Keratinocyte (primary cell): Measurements from ENCODE around the gene COA8.

ENCODE experiments used
- CTCF ChIP-seq, 3 experiments: IDR thresholded peaks in 1 of 3; conservative IDR thresholded peaks in 1 of 3; optimal IDR thresholded peaks in 1 of 3; 2 replicates in 2 of 3; 3 replicates in 1 of 3; pipeline versions ENCODE3 to v1.5.1; 2011; ENCODE audit warnings: low read length in 3 of 3, mild to moderate bottlenecking in 3 of 3, moderate library complexity in 2 of 3, control low read depth in 1 of 3, inconsistent platforms in 1 of 3; ENCODE audit not compliant: insufficient read depth in 2 of 3; ENCODE audit errors: extremely low read depth in 1 of 3
- EZH2 ChIP-seq: IDR thresholded peaks from one replicate; pipeline ENCODE4 v1.6.1; 2012; ENCODE audit warnings: inconsistent platforms, mild to moderate bottlenecking, low read length, moderate library complexity

DNA sequence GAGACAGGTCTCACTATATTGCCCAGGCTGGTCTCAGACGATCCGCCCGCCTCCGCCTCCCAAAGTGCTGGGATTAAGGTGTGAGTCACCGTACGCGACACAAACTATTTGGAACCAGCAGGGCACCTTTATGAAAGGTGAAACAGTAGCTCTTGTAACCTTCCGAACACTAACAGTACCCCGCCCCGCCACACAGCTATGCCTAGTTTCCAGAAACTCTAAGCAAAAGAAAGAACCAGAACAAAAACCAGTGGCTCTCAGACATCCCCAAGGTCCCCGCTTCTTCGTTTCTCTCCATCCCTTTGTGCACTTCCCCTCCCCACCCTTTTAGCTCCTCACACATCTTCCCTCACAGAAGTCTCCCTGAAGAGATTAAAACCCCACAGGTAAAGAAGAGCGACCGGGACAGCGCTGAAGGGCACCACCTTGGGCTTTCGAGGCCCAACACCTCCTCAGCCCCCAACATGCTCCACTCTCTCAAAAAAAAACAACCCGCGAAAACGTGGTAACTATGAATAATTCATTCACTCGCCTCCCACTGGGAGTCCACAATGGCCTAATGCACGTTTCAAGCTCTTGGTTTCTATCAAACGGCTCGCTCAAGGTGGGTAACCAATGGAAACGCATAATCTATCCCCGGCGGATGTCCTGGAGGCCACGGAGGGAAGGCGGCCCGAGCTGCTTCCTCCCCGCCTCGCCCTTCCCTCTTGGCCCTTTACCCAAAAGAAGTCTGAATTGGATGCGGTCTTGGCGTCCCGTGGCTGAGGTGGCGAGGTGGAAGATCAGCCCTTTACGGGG is 1.2 kb upstream of the COA8 start:
- TF ChIP-seq CTCF (optimal IDR thresholded peaks at IDR 0.05 in 1 of 3, IDR thresholded peaks at IDR 0.05 in 1 of 3, conservative IDR thresholded peaks at IDR 0.05 in 1 of 3; ENCODE audit: extremely low read depth in 1 of 3, insufficient read depth in 2 of 3, low read length in 3 of 3) (peak in 1 of 3 experiments; percentile 6), EZH2 (no peak)
